ENCODE data around the gene TBCD.

DNA sequence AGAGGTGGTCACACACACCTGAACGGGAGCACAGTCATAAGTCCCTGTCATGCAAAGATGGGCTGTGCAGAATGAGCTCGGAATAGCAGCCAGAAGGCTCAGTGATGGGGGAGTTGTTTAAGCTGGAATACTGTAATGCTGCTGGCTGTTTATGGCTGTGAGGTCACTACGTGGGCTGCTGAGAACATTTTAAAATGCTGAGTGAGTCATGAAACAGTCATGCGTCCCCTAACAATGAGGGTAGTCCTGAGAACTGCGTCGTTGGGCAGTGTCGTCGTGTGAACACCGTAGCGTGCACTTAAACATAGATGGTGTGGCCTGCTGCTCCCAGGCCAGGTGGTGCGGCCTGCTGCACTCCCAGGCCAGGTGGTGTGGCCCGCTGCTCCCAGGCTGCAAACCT, 39.7 kb downstream of the TBCD start:
- no peak for TF ChIP-seq EZH2phosphoT487 (IDR thresholded peaks at IDR 0.05; ENCODE audit: insufficient read depth, low read depth)
- TF ChIP-seq EZH2 (IDR thresholded peaks at IDR 0.05; ENCODE audit: insufficient read depth, poor library complexity, severe bottlenecking), result no peak
